WTC11 (cell line): ENCODE data around the gene TMEM185B.

Experiments used
- CTCF ChIP-seq: fragments of 200-600 bp; IDR thresholded peaks from 2 replicates; pipeline ENCODE4 v1.8.0; 2022; ENCODE audit warnings: antibody characterized with exemption
- ETV6 ChIP-seq: sonication (generic); formaldehyde crosslinking; IDR thresholded peaks from 2 replicates; pipeline ENCODE4 v1.8.1; 2022; ENCODE audit warnings: mild to moderate bottlenecking, missing genetic modification reagents
- NR3C1 ChIP-seq: sonication (generic); formaldehyde crosslinking; conservative IDR thresholded peaks from 2 replicates; pipeline ENCODE4 v1.8.1; 2023; ENCODE audit warnings: low read depth, mild to moderate bottlenecking, missing genetic modification reagents
- TEAD4 ChIP-seq: sonication (generic); formaldehyde crosslinking; IDR thresholded peaks from 2 replicates; pipeline ENCODE4 v1.8.0; 2022; ENCODE audit warnings: mild to moderate bottlenecking, missing genetic modification reagents
- ZSCAN18 ChIP-seq: fragments of 250-450 bp; sonication (Bioruptor Pico); IDR thresholded peaks from 2 replicates; pipeline ENCODE4 v2.1.2; 2022; ENCODE audit warnings: mild to moderate bottlenecking, moderate library complexity

- TF ChIP-seq ETV6 (no peak), CTCF (no peak), TEAD4 (CRISPR knock-in tag) (no peak), NR3C1 (CRISPR knock-in tag) (no peak), ZSCAN18 (CRISPR knock-in tag) (no peak)
Observed at GRCh38 chr2:120225549-120226065, 2.4 kb upstream of the TMEM185B start.
